HG03354 (cell line): Measurements from ENCODE around the gene MDFIC.
"Not testable (repeated sequence)": the region's sequence is repeated elsewhere in the genome, so short reads cannot be mapped to it uniquely, and the experiment has no call there.

Source experiments
- ATAC-seq: cut with Tn5 transposase; IDR thresholded peaks from one replicate; pipeline ENCODE4 v1.9.1; 2021; ENCODE audit warnings: mild to moderate bottlenecking; ENCODE audit not compliant: unreplicated experiment, poor library complexity, severe bottlenecking

The MDFIC gene

DNA sequence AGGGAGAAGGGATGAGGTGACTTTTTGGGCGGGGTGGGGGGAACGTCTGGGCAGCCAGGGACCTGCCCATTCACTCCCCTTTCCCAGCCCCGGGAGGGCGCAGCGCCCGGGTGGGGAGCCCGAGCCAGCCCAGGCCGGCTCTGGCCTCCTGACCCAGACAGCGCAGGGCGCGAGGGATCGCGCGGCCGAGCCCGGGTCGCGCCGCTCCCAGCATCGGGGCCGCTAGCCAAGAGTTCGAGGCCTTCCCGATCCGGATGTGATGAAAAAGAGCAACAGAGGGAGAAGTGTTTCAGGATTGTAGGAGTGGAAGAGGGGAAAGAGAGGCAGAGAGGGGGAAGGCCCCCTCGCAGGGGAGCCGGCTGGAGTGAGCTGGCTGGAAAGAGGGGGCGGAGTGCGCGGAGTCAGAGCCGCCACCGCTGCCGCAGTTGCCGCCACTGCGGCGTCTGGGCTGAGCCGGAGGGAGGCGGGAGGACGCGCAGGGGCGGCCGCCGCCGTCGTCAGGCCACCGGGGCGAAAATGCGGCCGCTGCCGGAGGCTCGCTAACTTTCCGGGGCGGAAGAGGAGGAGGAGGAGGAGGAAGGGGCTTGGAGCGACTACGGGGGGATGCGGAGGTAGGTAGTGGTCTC, at the start of gene MDFIC:
TSS of gene MDFIC (plus strand) at position 69 of the 626 bp plus-strand sequence. CDS start 940 bp downstream, outside the sequence.
- ATAC-seq, result peak; percentile 51

DNA sequence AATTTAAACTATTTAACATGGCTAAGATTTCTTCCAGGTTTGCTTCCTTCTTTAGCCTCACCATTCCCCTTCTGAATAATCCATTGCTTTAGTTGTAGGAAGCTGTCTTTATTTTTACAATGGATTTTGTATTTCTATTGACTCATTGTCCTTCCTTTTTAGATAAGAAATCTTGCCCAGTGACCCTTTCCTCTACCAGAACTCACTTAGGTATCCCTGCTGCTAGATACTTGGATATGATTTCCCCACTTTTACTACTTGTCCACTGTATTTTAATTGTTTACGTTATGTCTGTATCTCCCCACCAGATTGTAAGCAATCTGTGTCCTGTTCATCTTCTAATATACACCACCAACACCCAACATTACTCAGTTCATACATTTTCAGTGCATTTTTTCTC, 47.7 kb upstream of the MDFIC start:
- no peak for ATAC-seq

DNA sequence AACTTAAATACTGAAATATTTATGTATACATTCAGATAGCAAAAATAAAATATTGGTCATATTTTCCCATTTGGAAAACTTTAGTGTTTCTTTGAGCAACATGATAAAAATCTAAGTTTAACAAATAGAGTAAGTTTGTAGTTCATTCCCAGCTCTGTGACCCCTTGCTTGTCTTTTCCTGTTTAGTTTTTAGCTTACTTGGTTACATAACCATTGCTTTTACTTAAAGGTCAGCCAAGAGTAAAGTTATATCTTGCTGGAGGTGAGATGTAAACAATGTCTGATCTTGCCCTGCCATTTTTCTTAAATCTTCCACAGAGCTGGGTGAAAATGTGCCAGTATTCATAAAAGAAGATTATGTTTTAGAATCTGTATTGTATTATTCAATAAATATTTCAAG, 46.7 kb upstream of the MDFIC start:
- ATAC-seq, result no peak

DNA sequence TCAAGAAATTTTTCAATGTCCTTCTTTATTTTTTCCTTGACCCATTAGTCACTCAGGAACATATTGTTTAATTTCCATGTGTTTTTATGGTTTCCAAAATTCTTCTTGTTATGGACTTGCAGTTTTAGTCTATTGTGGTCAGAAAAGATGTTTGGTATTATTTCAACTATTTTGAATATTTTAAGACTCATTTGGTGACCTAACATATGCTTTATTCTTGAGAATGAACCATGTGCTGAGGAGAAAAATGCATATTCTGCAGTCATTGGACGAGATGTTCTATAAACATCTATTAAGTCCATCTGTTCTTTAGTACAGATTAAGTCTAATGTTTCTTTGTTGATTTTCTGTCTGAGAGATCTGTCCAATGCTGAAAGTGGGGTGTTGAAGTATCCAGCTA, 42.3 kb upstream of the MDFIC start:
- no peak for ATAC-seq

- no peak for ATAC-seq
Measured at GRCh38 chr7:114885836-114886235, 36.1 kb upstream of the MDFIC start.

DNA sequence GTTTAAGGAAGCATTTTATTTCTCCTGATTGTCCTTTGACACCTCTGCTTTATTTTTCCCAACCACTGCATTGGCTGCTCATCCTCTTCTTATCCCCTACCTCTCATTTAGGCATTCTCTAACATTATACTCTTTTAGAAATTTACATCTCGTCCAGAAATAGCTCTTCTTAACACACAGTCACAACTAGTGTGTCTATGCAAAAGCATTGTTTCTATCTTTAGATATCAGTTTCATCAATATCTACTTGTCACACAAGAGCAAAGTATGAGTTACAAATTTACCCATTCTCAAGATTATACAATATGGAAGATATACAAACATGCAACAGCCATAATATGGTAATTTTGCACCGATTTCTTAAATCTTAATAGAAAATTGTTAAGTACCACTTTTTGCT, 35.7 kb upstream of the MDFIC start:
- ATAC-seq, result no peak

- not testable (repeated sequence) for ATAC-seq
Measured at GRCh38 chr7:114889116-114889515, 32.8 kb upstream of the MDFIC start.

DNA sequence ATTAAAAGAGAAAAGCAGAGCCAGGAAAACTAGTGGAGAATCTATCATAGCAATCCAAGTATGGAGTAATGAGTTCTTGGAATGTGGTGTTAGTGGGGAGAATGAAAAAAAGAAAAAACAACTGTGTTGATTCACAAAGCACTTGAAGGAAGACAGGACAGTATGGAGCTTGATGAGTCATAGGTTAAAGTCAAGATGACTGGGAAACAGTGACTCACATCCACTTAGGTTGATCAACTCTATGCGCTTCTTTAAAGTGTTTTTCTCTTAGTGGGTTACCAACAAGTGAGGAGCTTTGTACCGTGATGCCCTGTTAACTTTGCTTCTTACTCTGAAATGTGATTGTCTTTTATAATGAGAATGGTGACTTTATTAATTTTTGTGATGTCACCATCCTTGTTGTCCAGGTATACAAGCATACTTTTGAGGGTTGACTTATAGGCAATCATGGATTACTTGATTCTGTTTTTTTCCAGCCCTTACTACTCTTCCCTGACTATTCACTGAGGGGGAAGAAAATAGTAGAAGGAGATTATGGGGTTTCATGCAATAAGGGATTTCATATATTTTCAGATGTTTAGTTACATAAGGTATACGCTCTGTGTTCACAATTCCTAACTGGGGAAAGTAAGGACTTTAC, 32.1 kb upstream of the MDFIC start:
- ATAC-seq, result peak; percentile 66

DNA sequence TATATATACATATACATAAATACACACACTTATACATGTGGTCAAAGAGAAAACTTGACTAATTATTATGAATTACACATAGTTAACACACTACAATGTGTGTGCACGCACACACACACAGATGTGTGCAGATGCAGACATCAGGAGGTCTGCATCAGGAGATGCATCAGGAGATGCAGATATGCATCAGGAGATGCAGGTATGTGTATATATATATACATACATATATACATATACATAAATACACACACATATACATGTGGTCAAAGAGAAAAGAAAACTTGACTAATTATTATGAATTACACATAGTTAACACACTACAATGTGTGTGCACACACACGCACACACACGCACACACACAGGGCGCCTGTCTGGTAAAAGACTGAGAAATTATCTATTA, 31.3 kb upstream of the MDFIC start:
- ATAC-seq, result no peak

- ATAC-seq, result no peak
Measured at GRCh38 chr7:114900127-114900526, 21.8 kb upstream of the MDFIC start.

DNA sequence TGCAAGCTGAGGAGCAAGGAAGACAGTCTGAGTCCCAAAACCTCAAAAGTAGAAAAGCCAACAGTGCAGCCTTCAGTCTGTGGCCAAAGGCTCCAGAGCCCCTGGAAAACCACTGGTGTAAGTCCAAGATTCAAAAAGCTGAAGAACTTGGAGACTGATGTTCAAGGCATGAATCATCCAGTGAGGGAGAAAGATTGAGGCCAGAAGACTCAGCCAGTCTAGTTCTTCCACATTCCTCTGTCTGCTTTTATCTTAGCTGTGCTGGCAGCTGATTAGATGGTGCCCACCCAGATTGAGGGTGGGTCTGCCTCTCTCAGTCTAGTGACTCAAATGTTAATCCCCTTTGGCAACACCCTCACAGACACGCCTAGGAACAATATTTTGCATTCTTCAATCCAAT, 20.1 kb upstream of the MDFIC start:
- ATAC-seq, result no peak

GRCh38 chr7:114903131-114903530, 18.8 kb upstream of the MDFIC start:
- no peak for ATAC-seq

- ATAC-seq, result no peak
Measured at GRCh38 chr7:114910787-114911186, 11.1 kb upstream of the MDFIC start.

DNA sequence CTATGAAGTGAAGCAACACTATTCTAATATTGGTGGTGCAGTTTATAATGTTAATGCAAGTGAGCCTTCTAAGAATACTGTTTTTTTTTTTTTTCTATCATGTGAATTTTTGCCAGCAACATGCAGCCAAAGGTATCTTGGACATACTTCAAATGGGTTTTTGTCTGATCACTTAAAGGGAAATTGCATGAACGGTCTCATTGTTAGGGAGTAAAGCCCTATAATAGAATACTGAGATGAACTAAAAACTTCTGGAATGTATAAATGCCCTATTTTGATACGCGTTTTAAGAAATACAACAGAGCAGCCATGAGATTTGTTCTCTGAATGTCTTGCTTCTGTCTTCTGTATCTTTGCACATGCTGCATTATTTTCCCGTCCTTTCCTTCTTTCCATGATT, 10.5 kb upstream of the MDFIC start:
- ATAC-seq, result no peak

- ATAC-seq, result peak; percentile 90
Measured at GRCh38 chr7:114916261-114916892, 5.5 kb upstream of the MDFIC start.

- ATAC-seq, result no peak
Measured at GRCh38 chr7:114917211-114917839, 4.6 kb upstream of the MDFIC start.

DNA sequence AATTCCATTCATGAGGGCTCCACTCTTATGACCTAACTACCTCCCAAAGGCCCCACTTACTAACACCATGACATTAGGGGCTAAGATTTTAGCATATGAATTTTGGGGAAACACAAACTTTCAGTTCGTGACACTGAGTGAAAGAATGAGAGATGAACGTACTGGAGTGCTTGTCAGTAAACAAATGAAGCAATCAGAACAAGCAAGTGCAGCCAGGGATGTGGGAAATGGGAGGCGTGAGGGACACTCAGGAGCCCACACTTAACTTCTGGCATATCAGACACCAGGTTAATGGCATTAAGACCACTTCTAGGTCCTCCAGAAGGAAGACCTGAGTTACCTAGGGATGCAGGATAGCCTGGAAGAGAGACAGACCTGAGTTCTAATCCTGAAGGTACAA, 2.3 kb upstream of the MDFIC start:
- no peak for ATAC-seq

DNA sequence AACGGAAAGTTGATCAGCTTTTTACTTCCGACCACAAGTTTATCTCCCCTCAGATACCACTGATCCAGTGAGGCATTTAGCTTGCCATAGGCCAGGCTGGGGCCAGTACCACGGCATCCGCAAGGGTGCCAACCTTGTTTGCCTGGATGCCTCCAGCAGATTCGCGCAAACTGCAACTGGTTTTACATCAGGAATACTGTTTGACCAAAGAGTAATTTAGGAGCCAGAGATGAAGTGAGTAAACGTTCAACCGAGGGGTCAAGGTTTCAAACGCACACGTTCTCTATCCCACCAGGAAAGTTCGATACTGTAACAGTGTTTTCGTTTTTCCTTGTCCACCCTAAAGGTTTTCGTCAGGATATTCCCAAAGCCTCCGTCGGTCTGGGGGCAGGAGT, 266 bp upstream of the MDFIC start:
- no peak for ATAC-seq

GRCh38 chr7:114922652-114923402, 933 bp downstream of the MDFIC start:
- peak; percentile 43 for ATAC-seq

DNA sequence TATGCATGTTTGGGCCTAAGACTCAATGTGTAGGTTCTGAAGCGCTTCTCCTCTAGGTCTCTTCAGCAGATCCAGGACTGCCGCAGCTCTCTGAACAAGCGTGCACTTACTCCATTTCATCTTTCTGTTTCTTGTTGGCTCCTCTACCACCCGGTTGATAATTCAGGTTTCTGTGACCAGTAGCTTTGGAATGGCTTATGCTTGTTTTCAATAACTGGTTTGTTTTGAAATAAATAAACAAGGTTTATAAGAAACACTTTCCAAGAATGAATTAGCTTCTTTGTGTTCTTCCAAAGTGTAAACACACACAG, 1.5 kb downstream of the MDFIC start:
- ATAC-seq, result peak; percentile 35
